ENCODE results near the gene DDC. TPM values are rescaled to one million over a fixed set of nuclear protein-coding genes. Genes with fewer than 3 reads are reported as not detected.
"Not testable (repeated sequence)": the region's sequence is repeated elsewhere in the genome, so short reads cannot be mapped to it uniquely, and the experiment has no call there.

DDC gene
- total RNA-seq, 1 donor from 2014 or later: not detected

- Mint-ChIP-seq H3K9me3 (no peaks in the 10 kb centered on the region), H3K27me3 (ENCODE audit: low read depth) (peaks cover 4% of the 10 kb centered on the region), H3K4me3 (ENCODE audit: low read depth) (no peak overlapping the region), H3K27ac (no peak overlapping the region), H3K36me3 (ENCODE audit: low read depth) (no peaks in the 10 kb centered on the region), H3K4me1 (ENCODE audit: low read depth) (peaks cover under 1% of the 10 kb centered on the region)
- no peak for DNase-seq (ENCODE audit: low spot score)
- intact Hi-C loops (cut with micrococcal nuclease): no loop called here
These were observed 102.8 kb downstream of the DDC start for GRCh38 chr7:50462361-50462760.

GRCh38 chr7:50461695-50462094 is 103.5 kb downstream of the DDC start:
- H3K27ac Mint-ChIP-seq: no peak overlapping the region
- no peak overlapping the region for H3K4me3 Mint-ChIP-seq (ENCODE audit: low read depth)
- no peaks in the 10 kb centered on the region for H3K9me3 Mint-ChIP-seq
- H3K36me3 Mint-ChIP-seq (ENCODE audit: low read depth): no peaks in the 10 kb centered on the region
- no peak for DNase-seq (ENCODE audit: low spot score)
- peaks cover 8% of the 10 kb centered on the region for H3K27me3 Mint-ChIP-seq (ENCODE audit: low read depth)
- peaks cover 1% of the 10 kb centered on the region for H3K4me1 Mint-ChIP-seq (ENCODE audit: low read depth)
- intact Hi-C loops (cut with micrococcal nuclease): no loop called here

- peaks cover 15% of the 10 kb centered on the region for H3K27me3 Mint-ChIP-seq (ENCODE audit: low read depth)
- H3K4me1 Mint-ChIP-seq (ENCODE audit: low read depth); DNase-seq (ENCODE audit: low spot score); H3K27ac Mint-ChIP-seq; H3K9me3 Mint-ChIP-seq; intact Hi-C loops (cut with micrococcal nuclease); H3K36me3 Mint-ChIP-seq (ENCODE audit: low read depth); H3K4me3 Mint-ChIP-seq (ENCODE audit: low read depth): not testable (repeated sequence)
These were observed 106.0 kb downstream of the DDC start for GRCh38 chr7:50459183-50459582.

GRCh38 chr7:50458651-50459050 is 106.6 kb downstream of the DDC start:
- H3K36me3 Mint-ChIP-seq (ENCODE audit: low read depth); DNase-seq (ENCODE audit: low spot score); H3K4me1 Mint-ChIP-seq (ENCODE audit: low read depth); H3K4me3 Mint-ChIP-seq (ENCODE audit: low read depth); intact Hi-C loops (cut with micrococcal nuclease); H3K27ac Mint-ChIP-seq; H3K9me3 Mint-ChIP-seq: not testable (repeated sequence)
- peaks cover 15% of the 10 kb centered on the region for H3K27me3 Mint-ChIP-seq (ENCODE audit: low read depth)

- no peaks in the 10 kb centered on the region for H3K9me3 Mint-ChIP-seq
- H3K4me1 Mint-ChIP-seq (ENCODE audit: low read depth): peaks cover 1% of the 10 kb centered on the region
- peaks cover 13% of the 10 kb centered on the region for H3K27me3 Mint-ChIP-seq (ENCODE audit: low read depth)
- intact Hi-C loops (cut with micrococcal nuclease): no loop called here
- no peak for DNase-seq (ENCODE audit: low spot score)
- H3K27ac Mint-ChIP-seq: no peak overlapping the region
- H3K36me3 Mint-ChIP-seq (ENCODE audit: low read depth): no peaks in the 10 kb centered on the region
- no peak overlapping the region for H3K4me3 Mint-ChIP-seq (ENCODE audit: low read depth)
These were observed 108.7 kb downstream of the DDC start for GRCh38 chr7:50456371-50457123.

- Mint-ChIP-seq H3K27me3 (ENCODE audit: low read depth) (peaks cover 13% of the 10 kb centered on the region), H3K4me3 (ENCODE audit: low read depth) (no peak overlapping the region), H3K4me1 (ENCODE audit: low read depth) (peaks cover 9% of the 10 kb centered on the region), H3K9me3 (no peaks in the 10 kb centered on the region), H3K27ac (no peak overlapping the region), H3K36me3 (ENCODE audit: low read depth) (no peaks in the 10 kb centered on the region)
- DNase-seq (ENCODE audit: low spot score): no peak
- intact Hi-C loops (cut with micrococcal nuclease): no loop called here
These were observed 109.5 kb downstream of the DDC start for GRCh38 chr7:50455658-50456057.

GRCh38 chr7:50454968-50455367 is 110.2 kb downstream of the DDC start:
- no peak overlapping the region for H3K4me3 Mint-ChIP-seq (ENCODE audit: low read depth)
- intact Hi-C loops (cut with micrococcal nuclease): no loop called here
- peaks cover 9% of the 10 kb centered on the region for H3K4me1 Mint-ChIP-seq (ENCODE audit: low read depth)
- peaks cover 13% of the 10 kb centered on the region for H3K27me3 Mint-ChIP-seq (ENCODE audit: low read depth)
- H3K9me3 Mint-ChIP-seq: no peaks in the 10 kb centered on the region
- H3K27ac Mint-ChIP-seq: no peak overlapping the region
- no peak for DNase-seq (ENCODE audit: low spot score)
- no peaks in the 10 kb centered on the region for H3K36me3 Mint-ChIP-seq (ENCODE audit: low read depth)

- peak overlapping the region; percentile 86 for H3K4me3 Mint-ChIP-seq (ENCODE audit: low read depth)
- H3K27me3 Mint-ChIP-seq (ENCODE audit: low read depth): peaks cover 3% of the 10 kb centered on the region
- intact Hi-C loops (cut with micrococcal nuclease): loop anchor here (1.0 kb wide), 1 partner anchor 57 kb away; no protein-coding TSS in a partner anchor
- peaks cover 25% of the 10 kb centered on the region for H3K36me3 Mint-ChIP-seq (ENCODE audit: low read depth)
- H3K27ac Mint-ChIP-seq: peak overlapping the region; percentile 71
- H3K9me3 Mint-ChIP-seq: no peaks in the 10 kb centered on the region
- peaks cover 35% of the 10 kb centered on the region for H3K4me1 Mint-ChIP-seq (ENCODE audit: low read depth)
- DNase-seq (ENCODE audit: low spot score): peak; percentile 16
These were observed 114.6 kb downstream of the DDC start for GRCh38 chr7:50450590-50451032.

- Mint-ChIP-seq H3K4me1 (ENCODE audit: low read depth) (peaks cover 41% of the 10 kb centered on the region), H3K27ac (peak within 1 kb of the TSS; percentile 71), H3K36me3 (ENCODE audit: low read depth) (peaks cover 30% of the 10 kb centered on the region), H3K27me3 (ENCODE audit: low read depth) (no peaks in the 10 kb centered on the region), H3K9me3 (no peaks in the 10 kb centered on the region), H3K4me3 (ENCODE audit: low read depth) (peak within 1 kb of the TSS; percentile 86)
- intact Hi-C loops (cut with micrococcal nuclease): loop anchor here (1.0 to 5.0 kb wide), 8 partner anchors 53 to 672 kb away; no protein-coding TSS in a partner anchor
- peak; percentile 81 for DNase-seq (ENCODE audit: low spot score)
These were observed 115.2 kb downstream of the DDC start, which contains the start of gene FIGNL1 for GRCh38 chr7:50449881-50450589. Gene FIGNL1, minus strand, starts transcription at chr7:50450350. Its CDS starts 3,063 bp downstream, at chr7:50447287.

- intact Hi-C loops (cut with micrococcal nuclease): loop anchor here (1.0 to 5.0 kb wide), 7 partner anchors 52 to 673 kb away; no protein-coding TSS in a partner anchor
- Mint-ChIP-seq H3K4me1 (ENCODE audit: low read depth) (peaks cover 43% of the 10 kb centered on the region), H3K27ac (peak overlapping the region; percentile 71), H3K36me3 (ENCODE audit: low read depth) (peaks cover 35% of the 10 kb centered on the region), H3K4me3 (ENCODE audit: low read depth) (peak overlapping the region; percentile 86), H3K27me3 (ENCODE audit: low read depth) (no peaks in the 10 kb centered on the region), H3K9me3 (no peaks in the 10 kb centered on the region)
- no peak for DNase-seq (ENCODE audit: low spot score)
These were observed 115.7 kb downstream of the DDC start for GRCh38 chr7:50449501-50449880.

- H3K4me3 Mint-ChIP-seq (ENCODE audit: low read depth): peak overlapping the region; percentile 86
- no peaks in the 10 kb centered on the region for H3K27me3 Mint-ChIP-seq (ENCODE audit: low read depth)
- H3K4me1 Mint-ChIP-seq (ENCODE audit: low read depth): peaks cover 50% of the 10 kb centered on the region
- H3K36me3 Mint-ChIP-seq (ENCODE audit: low read depth): peaks cover 41% of the 10 kb centered on the region
- peak overlapping the region; percentile 71 for H3K27ac Mint-ChIP-seq
- DNase-seq (ENCODE audit: low spot score): no peak
- no peaks in the 10 kb centered on the region for H3K9me3 Mint-ChIP-seq
- intact Hi-C loops (cut with micrococcal nuclease): loop anchor here (1.0 to 5.0 kb wide), 7 partner anchors 52 to 673 kb away; no protein-coding TSS in a partner anchor
These were observed 116.4 kb downstream of the DDC start for GRCh38 chr7:50448823-50449222.

GRCh38 chr7:50446542-50446960 is 118.7 kb downstream of the DDC start:
- H3K36me3 Mint-ChIP-seq (ENCODE audit: low read depth): peaks cover 57% of the 10 kb centered on the region
- intact Hi-C loops (cut with micrococcal nuclease): loop anchor here (5.0 kb wide), 5 partner anchors 104 to 676 kb away; no protein-coding TSS in a partner anchor
- no peak overlapping the region for H3K4me3 Mint-ChIP-seq (ENCODE audit: low read depth)
- H3K27me3 Mint-ChIP-seq (ENCODE audit: low read depth): no peaks in the 10 kb centered on the region
- DNase-seq (ENCODE audit: low spot score): no peak
- H3K4me1 Mint-ChIP-seq (ENCODE audit: low read depth): peaks cover 61% of the 10 kb centered on the region
- no peaks in the 10 kb centered on the region for H3K9me3 Mint-ChIP-seq
- peak overlapping the region; percentile 38 for H3K27ac Mint-ChIP-seq

Data from activated T-helper 2 cell treated with anti-CD3 and anti-CD28 coated beads, Interferon-gamma antibody, Interleukin-2, Interleukin-4, amounts not matched to agents 10 μg/mL and 5 μg/mL and 100 μg/mL, durations not matched to agents 14 hours and 24 hours and 36 hours (primary cell).